Panc1 (cell line): ENCODE measurements around the gene PPIE. TPM values are rescaled to one million over a fixed set of nuclear protein-coding genes. Genes with fewer than 3 reads are reported as not detected.

Source experiments
- ATAC-seq: fragments of 200-7000 bp; cut with Tn5 transposase; 2 replicates; pipeline ENCODE4 v1.9.1; 2020; ENCODE audit warnings: mild to moderate bottlenecking, moderate library complexity
- Bru-seq: library from RNA; stranded (reverse); fragments of 400-500 nt; gene quantifications from one replicate; lab custom pipeline; 2021; lab: Mats Ljungman, UMichigan
- BruChase-seq, 2 experiments: library from RNA; stranded (reverse); fragments of 400-500 nt; gene quantifications; one replicate each; lab custom pipeline; 2021; lab: Mats Ljungman, UMichigan
- BruUV-seq: library from RNA; stranded (reverse); fragments of 400-500 nt; replicated peaks from 2 replicates; lab custom pipeline; 2021; lab: Mats Ljungman, UMichigan
- CTCF ChIA-PET: fragments of 300-600 bp; sonication (Branson Sonifier 250); formaldehyde crosslinking; loops from one replicate; lab custom pipeline; 2022; ENCODE audit warnings: antibody characterized with exemption; lab: Charles Lee
- POLR2A ChIA-PET: fragments of 300-600 bp; sonication (Branson Sonifier 250); formaldehyde crosslinking; loops from one replicate; lab custom pipeline; 2022; ENCODE audit warnings: antibody characterized with exemption; lab: Charles Lee
- DNase-seq: peaks from one replicate; pipeline ENCODE4 v3.0.0-alpha.2; 2010; ENCODE audit warnings: low read depth, low spot score
- H3K27ac ChIP-seq: 2 replicates; pipeline ENCODE4 v1.5.1; 2011; ENCODE audit warnings: mild to moderate bottlenecking, low read length, inconsistent platforms
- H3K27me3 ChIP-seq: fragments of 200-500 bp; sonication (Bioruptor generic); 2 replicates; pipeline ENCODE4 v1.6.0; 2014; ENCODE audit warnings: low read length, inconsistent platforms; ENCODE audit not compliant: control insufficient read depth, insufficient read depth
- H3K36me3 ChIP-seq: fragments of 200-500 bp; sonication (Bioruptor generic); 2 replicates; pipeline ENCODE4 v1.5.1; 2014; ENCODE audit warnings: inconsistent platforms, mild to moderate bottlenecking, low read length, moderate library complexity; ENCODE audit not compliant: control insufficient read depth, insufficient read depth
- H3K4me1 ChIP-seq: 2 replicates; pipeline ENCODE4 v1.5.1; 2011; ENCODE audit warnings: inconsistent platforms, mild to moderate bottlenecking, low read length, moderate library complexity; ENCODE audit not compliant: control insufficient read depth, insufficient read depth
- H3K4me3 ChIP-seq, 2 experiments: 2 replicates each; pipeline ENCODE4 v1.5.1; 2011 to 2012; ENCODE audit warnings: low read depth in 2 of 2, low read length in 2 of 2, mild to moderate bottlenecking in 2 of 2, inconsistent platforms in 1 of 2, moderate library complexity in 1 of 2
- H3K9me3 ChIP-seq: fragments of 200-500 bp; sonication (Bioruptor generic); 2 replicates; pipeline ENCODE4 v1.5.1; 2014; ENCODE audit warnings: low read depth, mild to moderate bottlenecking, inconsistent platforms, low read length, moderate library complexity; ENCODE audit not compliant: control insufficient read depth, insufficient read depth
- POLR2AphosphoS5 ChIP-seq: IDR thresholded peaks from 2 replicates; pipeline ENCODE4 v1.6.1; 2012; ENCODE audit warnings: mild to moderate bottlenecking, low read depth, low read length, moderate library complexity
- REST ChIP-seq, 2 experiments: IDR thresholded peaks; 2 replicates each; pipeline ENCODE4 v1.6.1; 2011 to 2012; ENCODE audit warnings: low read depth in 2 of 2, control low read depth in 1 of 2, low read length in 1 of 2, mild to moderate bottlenecking in 1 of 2, moderate library complexity in 1 of 2; ENCODE audit not compliant: insufficient read depth in 1 of 2
- SIN3A ChIP-seq: IDR thresholded peaks from 2 replicates; pipeline ENCODE4 v1.6.1; 2012; ENCODE audit warnings: low read depth, mild to moderate bottlenecking, low read length, moderate library complexity, borderline replicate concordance; ENCODE audit not compliant: insufficient read depth
- TCF7L2 ChIP-seq: IDR thresholded peaks from 2 replicates; pipeline ENCODE4 v1.6.1; 2011; ENCODE audit warnings: mild to moderate bottlenecking, low read depth, low read length, inconsistent platforms
- in situ Hi-C: cut with HindIII; loops from 2 replicates; pipeline ENCODE4 v1.10.0; 2016; ENCODE audit warnings: low sequenced_read_pairs, low pct_unique_long_range_greater_than_20kb
- intact Hi-C: fragments of 100-400 bp; cut with micrococcal nuclease; formaldehyde crosslinking; loops from one replicate; pipeline ENCODE4 v1.10.0; 2022; ENCODE audit not compliant: unreplicated experiment
- long read RNA-seq: library from polyadenylated mRNA; unstranded; transcript quantifications from one replicate; pipeline ENCODE4 v2.0.0, GENCODE V29; 2021; ENCODE audit not compliant: unreplicated experiment
- polyA plus RNA-seq: library from polyadenylated mRNA; unstranded; fragments of >200 nt; gene quantifications from one replicate; pipeline ENCODE4 v1.2.1, GENCODE V29; 2012; ENCODE audit warnings: missing spikeins; ENCODE audit not compliant: insufficient read length
- total RNA-seq: library from RNA; stranded (reverse); gene quantifications from one replicate; pipeline ENCODE4 v1.2.1, GENCODE V29; 2021; ENCODE audit not compliant: unreplicated experiment
- TF ChIP-seq, protein P1 (sequence below): fragments of 450-650 bp; IDR thresholded peaks from 2 replicates; pipeline ENCODE4 v1.5.1; 2017; ENCODE audit warnings: mild to moderate bottlenecking

PPIE gene
- total RNA-seq (53.0 TPM), Bru-seq, nascent RNA (percentile 77 among the genes with signal in this experiment), BruChase-seq, experiment 1, labeled RNA remaining after a 2-hour chase (percentile 67 among the genes with signal in this experiment), BruChase-seq, experiment 2, labeled RNA remaining after a 6-hour chase (percentile 70 among the genes with signal in this experiment)
- 67.5 TPM for polyA plus RNA-seq
- long read RNA-seq, transcript PPIE-201 (10 exons, 1,277 nt) = major isoform, 112 of 203 reads
- long read RNA-seq, partial matches to known transcripts = 31 of 203 reads
- long read RNA-seq, other reads (novel, unspliced or antisense) = 55 of 203 reads

DNA sequence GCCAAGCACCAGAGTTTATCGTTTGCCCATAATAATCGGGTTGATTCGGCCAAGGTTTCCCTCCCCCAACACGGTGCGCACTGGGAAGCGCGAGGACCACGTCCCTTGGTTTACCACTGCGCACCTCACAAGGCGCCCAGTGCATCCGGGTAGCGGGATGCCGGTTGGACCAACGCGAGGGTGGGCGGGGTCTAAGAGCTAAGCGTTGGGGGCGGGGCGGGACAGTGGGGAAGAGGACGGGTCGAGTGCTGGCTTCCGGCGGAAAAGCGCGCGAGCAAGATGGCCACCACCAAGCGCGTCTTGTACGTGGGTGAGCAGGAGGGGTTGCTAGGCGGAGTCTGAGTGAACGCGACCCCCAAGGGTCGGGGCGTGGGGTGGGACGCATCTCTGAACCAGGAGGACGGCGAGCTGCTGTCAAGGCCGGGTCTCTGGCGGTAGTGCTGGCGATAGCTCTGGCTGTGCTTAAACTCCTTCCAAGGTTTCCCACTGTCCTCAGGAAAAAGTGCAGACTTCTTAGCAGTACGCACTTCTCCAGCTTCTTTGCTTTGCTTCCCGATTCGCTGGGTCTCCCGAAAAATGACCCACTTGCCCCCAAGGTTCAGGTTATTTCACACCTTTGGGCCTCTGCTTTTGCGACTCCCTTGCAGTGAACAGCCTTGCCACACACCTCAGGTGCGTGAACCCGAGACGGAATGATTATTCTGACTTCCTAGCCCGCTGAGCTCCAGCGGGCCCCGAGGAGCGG, at the start of gene PPIE:
TSS of gene PPIE (plus strand) at position 261 of the 745 bp plus-strand sequence. CDS start at position 280, 19 bp downstream.
- Histone ChIP-seq H3K4me1 (peaks cover 5% of the 10 kb centered on the region), H3K36me3 (peaks cover 6% of the 10 kb centered on the region), H3K27ac (peak within 1 kb of the TSS; percentile 95), H3K9me3 (no peaks in the 10 kb centered on the region), H3K4me3 (peak within 1 kb of the TSS; percentile 84 to 93), H3K27me3 (no peaks in the 10 kb centered on the region)
- no TSS peak for BruUV-seq
- TF ChIP-seq, protein P1, sequence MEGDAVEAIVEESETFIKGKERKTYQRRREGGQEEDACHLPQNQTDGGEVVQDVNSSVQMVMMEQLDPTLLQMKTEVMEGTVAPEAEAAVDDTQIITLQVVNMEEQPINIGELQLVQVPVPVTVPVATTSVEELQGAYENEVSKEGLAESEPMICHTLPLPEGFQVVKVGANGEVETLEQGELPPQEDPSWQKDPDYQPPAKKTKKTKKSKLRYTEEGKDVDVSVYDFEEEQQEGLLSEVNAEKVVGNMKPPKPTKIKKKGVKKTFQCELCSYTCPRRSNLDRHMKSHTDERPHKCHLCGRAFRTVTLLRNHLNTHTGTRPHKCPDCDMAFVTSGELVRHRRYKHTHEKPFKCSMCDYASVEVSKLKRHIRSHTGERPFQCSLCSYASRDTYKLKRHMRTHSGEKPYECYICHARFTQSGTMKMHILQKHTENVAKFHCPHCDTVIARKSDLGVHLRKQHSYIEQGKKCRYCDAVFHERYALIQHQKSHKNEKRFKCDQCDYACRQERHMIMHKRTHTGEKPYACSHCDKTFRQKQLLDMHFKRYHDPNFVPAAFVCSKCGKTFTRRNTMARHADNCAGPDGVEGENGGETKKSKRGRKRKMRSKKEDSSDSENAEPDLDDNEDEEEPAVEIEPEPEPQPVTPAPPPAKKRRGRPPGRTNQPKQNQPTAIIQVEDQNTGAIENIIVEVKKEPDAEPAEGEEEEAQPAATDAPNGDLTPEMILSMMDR = no peak
- TF ChIP-seq SIN3A (peak; percentile 59; the same call in 1 of the 2 replicates), POLR2AphosphoS5 (peak; percentile 86), TCF7L2 (no peak), REST (IDR thresholded peaks at IDR 0.05; ENCODE audit: insufficient read depth in 1 of 2, low read depth in 2 of 2, low read length in 1 of 2) (peak in 1 of 2 experiments; percentile 62; a peak in 1 of 4 replicates)
- POLR2A ChIA-PET = interaction anchor here (0.5 to 0.7 kb wide), 10 partner anchors 11 to 301 kb away, joined by 3 to 9 read pairs (median 5); no protein-coding TSS in a partner anchor
- in situ Hi-C loops = no loop called here
- intact Hi-C loops = no loop called here
- CTCF ChIA-PET = interaction anchor here (0.6 to 0.7 kb wide), 6 partner anchors 11 to 1614 kb away, joined by 3 to 6 read pairs (median 4); no protein-coding TSS in a partner anchor
- DNase-seq = peak; percentile 61
- ATAC-seq = peak; percentile 99

- peaks cover 10% of the 10 kb centered on the region for H3K27me3 ChIP-seq
- CTCF ChIA-PET = interaction anchor here (0.5 to 0.7 kb wide), 3 partner anchors 14 to 290 kb away, joined by 3 read pairs; no protein-coding TSS in a partner anchor
Observed at GRCh38 chr1:39689214-39689613, 49.5 kb upstream of the PPIE start.

More at GRCh38 chr1:39689214-39689613, 49.5 kb upstream of the PPIE start:
- no peaks in the 10 kb centered on the region for H3K36me3 ChIP-seq
- POLR2A ChIA-PET = no interaction called here
- H3K4me1 ChIP-seq = peaks cover 3% of the 10 kb centered on the region; the same call in 1 of the 2 replicates
- intact Hi-C loops (no loop called here), in situ Hi-C loops (no loop called here)
- ATAC-seq (no peak), DNase-seq (no peak)
- no peaks in the 10 kb centered on the region for H3K9me3 ChIP-seq
- BruUV-seq = no TSS peak
- H3K27ac ChIP-seq = no peak overlapping the region
- H3K4me3 ChIP-seq = no peak overlapping the region
- TF ChIP-seq, protein P1 = no peak
- TF ChIP-seq REST (IDR thresholded peaks at IDR 0.05; ENCODE audit: insufficient read depth in 1 of 2, low read depth in 2 of 2, low read length in 1 of 2) = no peak
- TF ChIP-seq POLR2AphosphoS5 = no peak
- TF ChIP-seq TCF7L2 = no peak
- TF ChIP-seq SIN3A = no peak
